ENCODE results near the gene TTC19. TPM values are rescaled to one million over a fixed set of nuclear protein-coding genes. Genes with fewer than 3 reads are reported as not detected.
A peak's percentile ranks its signal among the peaks of the same experiment; 100 is the strongest.

The TTC19 gene
- total RNA-seq, 1 donor from 2014 or later, result 21.9 TPM

GRCh38 chr17:15981646-15982580 lies 17.7 kb upstream of the TTC19 start:
- Histone ChIP-seq H3K4me2 (ENCODE audit: low read length) (peak overlapping the region; percentile 1), H3K27ac (ENCODE audit: low read depth, low read length) (peak overlapping the region; percentile 32), H3K9me3 (ENCODE audit: insufficient read depth, low read depth, low read length) (no peaks in the 10 kb centered on the region), H2AFZ (ENCODE audit: low read depth, low read length) (no peak overlapping the region), H3K27me3 (ENCODE audit: insufficient read depth, low read length) (no peaks in the 10 kb centered on the region), H3K79me2 (ENCODE audit: insufficient read depth, low read length) (no peaks in the 10 kb centered on the region), H3K36me3 (ENCODE audit: insufficient read depth, low read length) (peaks cover 20% of the 10 kb centered on the region), H4K20me1 (ENCODE audit: insufficient read depth, low read length) (no peaks in the 10 kb centered on the region), H3K4me1 (ENCODE audit: insufficient read depth, low read length) (peaks cover 13% of the 10 kb centered on the region), H3K4me3 (ENCODE audit: insufficient read depth, low read depth, low read length) (no peak overlapping the region), H3K9ac (ENCODE audit: low read length) (no peak overlapping the region)
- no peaks in the 10 kb centered on the region for H3K9me3 Mint-ChIP-seq (ENCODE audit: unreplicated experiment)
- no peak overlapping the region for H3K27ac Mint-ChIP-seq (ENCODE audit: unreplicated experiment)
- H3K36me3 Mint-ChIP-seq (ENCODE audit: low read depth, unreplicated experiment), result peaks cover 33% of the 10 kb centered on the region
- FAIRE-seq (peak; percentile 45), DNase-seq (ENCODE audit: low read depth) (peak; percentile 62)
- H3K4me1 Mint-ChIP-seq (ENCODE audit: low read depth, unreplicated experiment), result peaks cover 12% of the 10 kb centered on the region
- TF ChIP-seq EZH2 (IDR thresholded peaks at IDR 0.05; ENCODE audit: insufficient read depth, low read length) (no peak), CTCF (IDR thresholded peaks at IDR 0.05; ENCODE audit: insufficient read depth, low read depth, low read length) (no peak)
- H3K4me3 Mint-ChIP-seq (ENCODE audit: unreplicated experiment), result no peak overlapping the region
- H3K27me3 Mint-ChIP-seq (ENCODE audit: low read depth, unreplicated experiment), result no peaks in the 10 kb centered on the region

- peaks cover 9% of the 10 kb centered on the region for H3K4me1 Mint-ChIP-seq (ENCODE audit: low read depth, unreplicated experiment)
- H3K36me3 Mint-ChIP-seq (ENCODE audit: low read depth, unreplicated experiment), result peaks cover 4% of the 10 kb centered on the region
Observed at GRCh38 chr17:15996322-15996721, 3.3 kb upstream of the TTC19 start.

GRCh38 chr17:15998031-15998562 lies 1.5 kb upstream of the TTC19 start:
- H3K79me2 ChIP-seq (ENCODE audit: insufficient read depth, low read length), result peaks cover 46% of the 10 kb centered on the region
- no peaks in the 10 kb centered on the region for H3K9me3 Mint-ChIP-seq (ENCODE audit: unreplicated experiment)
- no peak for FAIRE-seq
- DNase-seq (ENCODE audit: low read depth), result no peak
- no peaks in the 10 kb centered on the region for H3K27me3 Mint-ChIP-seq (ENCODE audit: low read depth, unreplicated experiment)
- TF ChIP-seq EZH2 (IDR thresholded peaks at IDR 0.05; ENCODE audit: insufficient read depth, low read length), result no peak
- TF ChIP-seq CTCF (IDR thresholded peaks at IDR 0.05; ENCODE audit: insufficient read depth, low read depth, low read length), result no peak
- peak overlapping the region; percentile 93 for H3K4me3 Mint-ChIP-seq (ENCODE audit: unreplicated experiment)
- H3K9me3 ChIP-seq (ENCODE audit: insufficient read depth, low read depth, low read length), result no peaks in the 10 kb centered on the region
- peak overlapping the region; percentile 51 for H3K9ac ChIP-seq (ENCODE audit: low read length)
- no peak overlapping the region for H3K27ac Mint-ChIP-seq (ENCODE audit: unreplicated experiment)
- peaks cover 26% of the 10 kb centered on the region for H4K20me1 ChIP-seq (ENCODE audit: insufficient read depth, low read length)
- peak overlapping the region; percentile 91 for H3K4me2 ChIP-seq (ENCODE audit: low read length)
- H3K36me3 ChIP-seq (ENCODE audit: insufficient read depth, low read length), result peaks cover 16% of the 10 kb centered on the region
- peaks cover 16% of the 10 kb centered on the region for H3K4me1 ChIP-seq (ENCODE audit: insufficient read depth, low read length)
- no peak overlapping the region for H3K4me3 ChIP-seq (ENCODE audit: insufficient read depth, low read depth, low read length)
- no peaks in the 10 kb centered on the region for H3K27me3 ChIP-seq (ENCODE audit: insufficient read depth, low read length)
- no peak overlapping the region for H3K27ac ChIP-seq (ENCODE audit: low read depth, low read length)
- peaks cover 14% of the 10 kb centered on the region for H3K36me3 Mint-ChIP-seq (ENCODE audit: low read depth, unreplicated experiment)
- H3K4me1 Mint-ChIP-seq (ENCODE audit: low read depth, unreplicated experiment), result peaks cover 9% of the 10 kb centered on the region
- no peak overlapping the region for H2AFZ ChIP-seq (ENCODE audit: low read depth, low read length)

More at GRCh38 chr17:15996322-15996721, 3.3 kb upstream of the TTC19 start:
- no peak for FAIRE-seq
- Histone ChIP-seq H3K27ac (ENCODE audit: low read depth, low read length) (no peak overlapping the region), H4K20me1 (ENCODE audit: insufficient read depth, low read length) (peaks cover 18% of the 10 kb centered on the region), H3K36me3 (ENCODE audit: insufficient read depth, low read length) (peaks cover under 1% of the 10 kb centered on the region), H3K4me1 (ENCODE audit: insufficient read depth, low read length) (peaks cover 15% of the 10 kb centered on the region), H3K79me2 (ENCODE audit: insufficient read depth, low read length) (peaks cover 28% of the 10 kb centered on the region), H3K4me2 (ENCODE audit: low read length) (no peak overlapping the region), H3K9me3 (ENCODE audit: insufficient read depth, low read depth, low read length) (no peaks in the 10 kb centered on the region), H3K4me3 (ENCODE audit: insufficient read depth, low read depth, low read length) (no peak overlapping the region), H3K9ac (ENCODE audit: low read length) (no peak overlapping the region), H3K27me3 (ENCODE audit: insufficient read depth, low read length) (no peaks in the 10 kb centered on the region), H2AFZ (ENCODE audit: low read depth, low read length) (no peak overlapping the region)
- Mint-ChIP-seq H3K27me3 (ENCODE audit: low read depth, unreplicated experiment) (no peaks in the 10 kb centered on the region), H3K4me3 (ENCODE audit: unreplicated experiment) (no peak overlapping the region), H3K9me3 (ENCODE audit: unreplicated experiment) (no peaks in the 10 kb centered on the region), H3K27ac (ENCODE audit: unreplicated experiment) (no peak overlapping the region)
- TF ChIP-seq EZH2 (IDR thresholded peaks at IDR 0.05; ENCODE audit: insufficient read depth, low read length), result no peak
- DNase-seq (ENCODE audit: low read depth), result no peak
